HepG2 (cell line): ENCODE measurements around the gene TRPT1. TPM values are rescaled to one million over a fixed set of nuclear protein-coding genes. Genes with fewer than 3 reads are reported as not detected.
A peak's percentile ranks its signal among the peaks of the same experiment; 100 is the strongest.

Experiments used
- CSRNP2 ChIP-seq: sonication (generic); formaldehyde crosslinking; conservative IDR thresholded peaks from 2 replicates; pipeline ENCODE4 v1.8.0; 2022; ENCODE audit warnings: low read depth, missing genetic modification reagents
- FOSL2 ChIP-seq: sonication (generic); formaldehyde crosslinking; IDR thresholded peaks from 2 replicates; pipeline ENCODE4 v1.4.0; 2020; ENCODE audit warnings: missing genetic modification reagents
- HNF4A ChIP-seq: sonication (generic); formaldehyde crosslinking; IDR thresholded peaks from 2 replicates; pipeline ENCODE4 v1.4.0; 2020; ENCODE audit warnings: missing genetic modification reagents
- HNRNPLL ChIP-seq: fragments of 200-400 bp; formaldehyde crosslinking; IDR thresholded peaks from 2 replicates; pipeline ENCODE4 v1.6.1; 2017; ENCODE audit warnings: mild to moderate bottlenecking, low read depth, low read length; ENCODE audit not compliant: poor library complexity, severe bottlenecking
- KDM5B ChIP-seq: sonication (generic); formaldehyde crosslinking; IDR thresholded peaks from 2 replicates; pipeline ENCODE4 v1.4.0; 2020; ENCODE audit warnings: missing genetic modification reagents, mild to moderate bottlenecking, borderline replicate concordance
- PAXIP1 ChIP-seq: sonication (generic); formaldehyde crosslinking; conservative IDR thresholded peaks from 2 replicates; pipeline ENCODE4 v1.4.0; 2020; ENCODE audit warnings: mild to moderate bottlenecking, missing genetic modification reagents, moderate library complexity
- TOE1 ChIP-seq: sonication (generic); formaldehyde crosslinking; IDR thresholded peaks from 2 replicates; pipeline ENCODE4 v1.4.0; 2020; ENCODE audit warnings: mild to moderate bottlenecking, missing genetic modification reagents
- YY1 ChIP-seq: IDR thresholded peaks from 2 replicates; pipeline ENCODE4 v1.6.1; 2011; ENCODE audit warnings: low read length, low read depth, moderate library complexity, mild to moderate bottlenecking; ENCODE audit not compliant: insufficient read depth, insufficient replicate concordance
- ZNF18 ChIP-seq: sonication (generic); formaldehyde crosslinking; IDR thresholded peaks from 2 replicates; pipeline ENCODE4 v1.8.0; 2022; ENCODE audit warnings: mild to moderate bottlenecking, missing genetic modification reagents; ENCODE audit not compliant: insufficient replicate concordance
- ZNF367 ChIP-seq: sonication (generic); formaldehyde crosslinking; IDR thresholded peaks from 2 replicates; pipeline ENCODE4 v1.4.0; 2020; ENCODE audit warnings: missing genetic modification reagents, borderline replicate concordance
- ZNF572 ChIP-seq: sonication (generic); formaldehyde crosslinking; IDR thresholded peaks from 2 replicates; pipeline ENCODE4 v1.5.1; 2020; ENCODE audit warnings: mild to moderate bottlenecking, missing genetic modification reagents
- ZNF788 ChIP-seq: sonication (generic); formaldehyde crosslinking; IDR thresholded peaks from 2 replicates; pipeline ENCODE4 v1.5.0; 2020; ENCODE audit warnings: mild to moderate bottlenecking, missing genetic modification reagents, borderline replicate concordance
- polyA plus RNA-seq, 8 experiments: library from polyadenylated mRNA; depleted of rRNA in 3 of 8; stranded (reverse) in 7 of 8; unstranded in 1 of 8; fragments of >200 nt; fragmentation: Illumina TruSeq in 4 of 8; extraction: Trizol in 4 of 8; gene quantifications; 2 replicates each; pipeline versions ENCODE4 v1.2.1 to v1.2.3, GENCODE V29; 2011 to 2016; ENCODE audit warnings: low read depth in 4 of 8, missing spikeins in 1 of 8, mixed read lengths in 1 of 8; ENCODE audit not compliant: insufficient read depth in 1 of 8
- total RNA-seq, 5 experiments: library from RNA; depleted of rRNA; stranded (reverse); fragments of >200 nt; fragmentation: Illumina TruSeq; extraction: Trizol; gene quantifications; 2 replicates each; pipeline ENCODE4 v1.2.3, GENCODE V29; 2016; ENCODE audit warnings: low read depth in 1 of 5
- TF ChIP-seq, protein P1 (sequence below): sonication (generic); formaldehyde crosslinking; IDR thresholded peaks from 2 replicates; pipeline ENCODE4 v1.8.0; 2022; ENCODE audit warnings: mild to moderate bottlenecking, missing genetic modification reagents, moderate library complexity
- TF ChIP-seq, protein P2 (sequence below): sonication (generic); formaldehyde crosslinking; IDR thresholded peaks from 2 replicates; pipeline ENCODE4 v1.4.0; 2020; ENCODE audit warnings: mild to moderate bottlenecking, missing genetic modification reagents, borderline replicate concordance
- TF ChIP-seq, protein P3 (sequence below): IDR thresholded peaks from 2 replicates; pipeline ENCODE4 v1.6.1; 2016; ENCODE audit warnings: low read depth, control low read depth

Gene TRPT1
- total and polyA plus RNA-seq, 2 of the 13 experiments (the other 11 are each of a cell fraction or from before 2014, with no cell fraction given) = 24.8 to 40.7 TPM

GRCh38 chr11:64245797-64246620, 20.0 kb upstream of the TRPT1 start (continued):
- TF ChIP-seq PAXIP1 (CRISPR knock-in tag) (0 out of 2 replicates have a peak, but pooled peaks have one; percentile 37), ZNF18 (peak; percentile 55), YY1 (peak; percentile 49), CSRNP2 (CRISPR knock-in tag) (no peak), HNF4A (CRISPR knock-in tag) (0 out of 2 replicates have a peak, but pooled peaks have one; percentile 4), HNRNPLL (peak; percentile 0), ZNF788 (CRISPR knock-in tag) (0 out of 2 replicates have a peak, but pooled peaks have one; percentile 18), KDM5B (CRISPR knock-in tag) (no peak), ZNF572 (CRISPR knock-in tag) (no peak), TOE1 (CRISPR knock-in tag) (no peak), ZNF367 (CRISPR knock-in tag) (no peak), FOSL2 (CRISPR knock-in tag) (peak; percentile 72)
- TF ChIP-seq, protein P1, sequence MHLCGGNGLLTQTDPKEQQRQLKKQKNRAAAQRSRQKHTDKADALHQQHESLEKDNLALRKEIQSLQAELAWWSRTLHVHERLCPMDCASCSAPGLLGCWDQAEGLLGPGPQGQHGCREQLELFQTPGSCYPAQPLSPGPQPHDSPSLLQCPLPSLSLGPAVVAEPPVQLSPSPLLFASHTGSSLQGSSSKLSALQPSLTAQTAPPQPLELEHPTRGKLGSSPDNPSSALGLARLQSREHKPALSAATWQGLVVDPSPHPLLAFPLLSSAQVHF = no peak
- TF ChIP-seq, protein P2, sequence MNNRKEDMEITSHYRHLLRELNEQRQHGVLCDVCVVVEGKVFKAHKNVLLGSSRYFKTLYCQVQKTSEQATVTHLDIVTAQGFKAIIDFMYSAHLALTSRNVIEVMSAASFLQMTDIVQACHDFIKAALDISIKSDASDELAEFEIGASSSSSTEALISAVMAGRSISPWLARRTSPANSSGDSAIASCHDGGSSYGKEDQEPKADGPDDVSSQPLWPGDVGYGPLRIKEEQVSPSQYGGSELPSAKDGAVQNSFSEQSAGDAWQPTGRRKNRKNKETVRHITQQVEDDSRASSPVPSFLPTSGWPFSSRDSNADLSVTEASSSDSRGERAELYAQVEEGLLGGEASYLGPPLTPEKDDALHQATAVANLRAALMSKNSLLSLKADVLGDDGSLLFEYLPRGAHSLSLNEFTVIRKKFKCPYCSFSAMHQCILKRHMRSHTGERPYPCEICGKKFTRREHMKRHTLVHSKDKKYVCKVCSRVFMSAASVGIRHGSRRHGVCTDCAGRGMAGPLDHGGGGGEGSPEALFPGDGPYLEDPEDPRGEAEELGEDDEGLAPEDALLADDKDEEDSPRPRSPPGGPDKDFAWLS (CRISPR knock-in tag) = 0 out of 2 replicates have a peak, but pooled peaks have one; percentile 40
- TF ChIP-seq, protein P3, sequence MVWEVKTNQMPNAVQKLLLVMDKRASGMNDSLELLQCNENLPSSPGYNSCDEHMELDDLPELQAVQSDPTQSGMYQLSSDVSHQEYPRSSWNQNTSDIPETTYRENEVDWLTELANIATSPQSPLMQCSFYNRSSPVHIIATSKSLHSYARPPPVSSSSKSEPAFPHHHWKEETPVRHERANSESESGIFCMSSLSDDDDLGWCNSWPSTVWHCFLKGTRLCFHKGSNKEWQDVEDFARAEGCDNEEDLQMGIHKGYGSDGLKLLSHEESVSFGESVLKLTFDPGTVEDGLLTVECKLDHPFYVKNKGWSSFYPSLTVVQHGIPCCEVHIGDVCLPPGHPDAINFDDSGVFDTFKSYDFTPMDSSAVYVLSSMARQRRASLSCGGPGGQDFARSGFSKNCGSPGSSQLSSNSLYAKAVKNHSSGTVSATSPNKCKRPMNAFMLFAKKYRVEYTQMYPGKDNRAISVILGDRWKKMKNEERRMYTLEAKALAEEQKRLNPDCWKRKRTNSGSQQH = peak; percentile 52; the same call in 1 of the 2 replicates
